ENCODE data around the gene PDZRN3.

GRCh38 chr3:73621388-73621787, 3.4 kb downstream of the PDZRN3 start:
- TF ChIP-seq CTCF (conservative IDR thresholded peaks at IDR 0.05; ENCODE audit: low read depth, low read length) = no peak
- TF ChIP-seq EZH2 (IDR thresholded peaks at IDR 0.05; ENCODE audit: borderline replicate concordance, low read depth, low read length, poor library complexity, severe bottlenecking) = no peak

Data from A673 (cell line).